Measurements from ENCODE around the gene LAMA5. TPM values are rescaled to one million over a fixed set of nuclear protein-coding genes. Genes with fewer than 3 reads are reported as not detected.

Gene LAMA5
- total RNA-seq, 4 donors from 2014 or later, result 164 to 427 (median 196) TPM

DNA sequence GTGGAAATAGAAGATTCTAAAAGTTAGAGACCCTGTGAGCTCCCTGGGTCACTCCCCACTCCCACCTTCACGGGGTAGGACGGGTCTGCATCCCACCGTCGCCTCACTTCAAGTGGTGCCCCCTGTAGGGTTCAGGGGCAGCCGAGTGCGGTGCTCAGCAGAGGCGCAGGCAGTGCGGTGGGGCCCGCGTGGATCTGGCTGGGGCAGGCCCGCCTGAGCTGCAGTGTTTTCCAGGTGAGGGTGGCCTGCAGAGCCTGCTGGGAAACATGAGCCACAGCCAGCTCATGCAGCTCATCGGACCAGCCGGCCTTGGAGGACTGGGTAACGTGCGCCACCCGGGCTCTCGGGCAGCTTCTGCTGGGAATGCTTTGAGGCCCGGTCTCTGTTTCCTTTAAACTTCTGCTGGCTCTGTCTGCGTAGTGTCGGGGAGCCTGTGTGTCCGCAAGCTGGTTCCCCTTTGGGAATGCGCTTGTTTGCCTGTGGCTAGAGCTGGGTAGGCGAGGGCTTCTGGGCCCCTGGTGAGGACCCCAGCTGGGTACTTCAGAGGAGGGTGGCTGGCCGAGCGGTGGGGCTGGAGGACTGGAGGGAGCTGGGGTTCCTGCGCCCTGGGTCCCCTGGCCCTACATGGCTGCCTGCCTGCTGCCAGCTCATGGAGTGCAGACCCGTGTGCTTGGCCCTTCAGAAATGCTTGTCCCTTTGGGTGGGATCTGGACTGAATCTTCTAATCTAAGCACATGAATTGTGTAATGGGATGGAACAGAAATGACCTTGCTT is 60.5 kb downstream of the LAMA5 start:
- DNase-seq (ENCODE audit: low spot score in 2 of 2), result no peak
- intact Hi-C loops (cut with DNase I; ENCODE audit: low total_unique reads), result loop anchor here (10.0 kb wide), 1 partner anchor 508 kb away; the partner anchor contains the start of gene COL9A3
- H3K4me3 ChIP-seq (ENCODE audit: low read depth, poor library complexity, severe bottlenecking), result no peak overlapping the region
- TF ChIP-seq POLR2A (IDR thresholded peaks at IDR 0.05) (no peak), CTCF (IDR thresholded peaks at IDR 0.05) (no peak)
- 60 to 77% methylated on average over 25 to 27 of the region's 27 CpGs for WGBS, 2 donors

DNA sequence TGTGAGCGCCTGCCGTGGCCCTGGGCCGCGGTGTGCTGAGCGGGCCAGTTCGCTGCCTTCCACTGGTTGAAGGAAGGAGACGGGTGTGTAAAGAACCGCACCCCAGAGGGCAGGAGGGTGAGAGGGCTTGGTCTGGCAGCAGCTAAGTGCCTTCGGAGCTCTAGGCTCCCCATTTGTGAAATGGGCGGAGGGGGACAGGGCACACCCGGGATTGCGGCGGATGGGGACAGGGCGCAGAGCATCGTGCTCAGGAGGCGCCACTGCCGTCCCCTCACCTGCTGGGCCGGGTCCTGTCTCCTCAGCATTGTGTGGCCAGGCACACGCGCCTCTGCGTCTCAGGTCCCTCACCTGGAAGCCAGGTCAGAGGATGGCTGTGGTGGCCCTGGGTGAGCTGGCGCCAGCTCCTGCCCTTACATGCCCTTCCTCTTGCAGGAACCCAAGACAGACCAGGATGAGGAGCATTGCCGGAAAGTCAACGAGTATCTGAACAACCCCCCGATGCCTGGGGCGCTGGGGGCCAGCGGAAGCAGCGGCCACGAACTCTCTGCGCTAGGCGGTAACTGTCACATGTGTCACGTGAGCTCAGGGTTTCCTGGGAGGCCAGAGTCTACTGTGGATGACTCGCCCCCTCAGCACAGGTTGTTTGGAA is 61.2 kb downstream of the LAMA5 start:
- WGBS, 2 donors, result 64 to 68% methylated on average over 32 to 33 of the region's 33 CpGs
- TF ChIP-seq POLR2A (IDR thresholded peaks at IDR 0.05), result no peak
- no peak for TF ChIP-seq CTCF (IDR thresholded peaks at IDR 0.05)
- H3K4me3 ChIP-seq (ENCODE audit: low read depth, poor library complexity, severe bottlenecking), result no peak overlapping the region
- DNase-seq (ENCODE audit: low spot score in 2 of 2), result no peak
- intact Hi-C loops (cut with DNase I; ENCODE audit: low total_unique reads), result loop anchor here (10.0 kb wide), 1 partner anchor 509 kb away; the partner anchor contains the start of gene COL9A3

DNA sequence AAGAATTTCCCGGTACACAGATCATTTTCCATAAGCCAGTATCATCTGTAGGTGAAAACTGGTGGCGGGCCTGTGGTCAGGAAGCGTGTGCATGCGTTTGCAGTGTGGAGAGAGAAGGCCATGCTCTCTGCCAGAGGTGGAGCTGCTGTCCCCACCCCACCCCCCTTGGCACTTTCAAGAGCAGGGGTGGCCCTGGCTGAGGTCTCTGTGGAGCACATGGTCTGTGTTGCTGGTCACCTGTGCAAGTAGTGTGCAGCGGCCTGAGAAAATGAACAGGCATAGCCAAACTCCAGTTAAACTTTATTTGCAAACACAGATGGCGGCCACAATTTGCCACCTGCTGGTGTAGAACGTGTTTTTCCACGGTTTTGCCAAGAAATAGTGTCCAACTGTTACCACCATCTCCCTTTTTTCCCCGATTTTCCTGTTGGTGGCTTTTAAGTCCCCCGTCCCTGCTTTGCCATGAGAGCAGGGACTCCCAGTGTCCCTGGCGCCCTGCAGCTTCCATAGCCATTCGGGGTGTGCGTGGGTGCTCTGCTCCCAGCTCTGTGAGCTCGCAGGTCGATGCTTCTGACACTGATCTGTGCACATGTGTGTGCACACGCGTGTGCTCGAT is 61.9 kb downstream of the LAMA5 start:
- WGBS, 2 donors, result 67 to 71% methylated on average over 18 of the region's 18 CpGs
- DNase-seq (ENCODE audit: low spot score in 2 of 2), result no peak
- TF ChIP-seq POLR2A (IDR thresholded peaks at IDR 0.05) (no peak), CTCF (IDR thresholded peaks at IDR 0.05) (no peak)
- intact Hi-C loops (cut with DNase I; ENCODE audit: low total_unique reads), result loop anchor here (10.0 kb wide), 1 partner anchor 510 kb away; the partner anchor contains the start of gene COL9A3
- no peak overlapping the region for H3K4me3 ChIP-seq (ENCODE audit: low read depth, poor library complexity, severe bottlenecking)

GRCh38 chr20:62304331-62305148 is 62.6 kb downstream of the LAMA5 start:
- WGBS, 2 donors, result 53 to 57% methylated on average over 29 of the region's 29 CpGs
- H3K4me3 ChIP-seq (ENCODE audit: low read depth, poor library complexity, severe bottlenecking), result no peak overlapping the region
- DNase-seq (ENCODE audit: low spot score in 2 of 2), result no peak
- intact Hi-C loops (cut with DNase I; ENCODE audit: low total_unique reads), result loop anchor here (5.0 to 10.0 kb wide), 2 partner anchors 78 to 510 kb away; partner anchors contain the start of gene COL9A3
- TF ChIP-seq POLR2A (IDR thresholded peaks at IDR 0.05) (no peak), CTCF (IDR thresholded peaks at IDR 0.05) (no peak)

Data from lower leg skin (tissue), 4 donors.